Measurements from ENCODE around the gene CACNA1B.

The CACNA1B gene

GRCh38 chr9:137920753-137921152 is 43.2 kb downstream of the CACNA1B start:
- DNase-seq (ENCODE audit: low spot score), result no peak
- in situ Hi-C loops (cut with MboI; ENCODE audit: low sequenced_read_pairs, unreplicated experiment), result no loop called here
- TF ChIP-seq CTCF (IDR thresholded peaks at IDR 0.05; ENCODE audit: borderline replicate concordance, control extremely low read depth, extremely low read depth, insufficient read depth, missing control alignments), result no peak

- in situ Hi-C loops (cut with MboI; ENCODE audit: low sequenced_read_pairs, unreplicated experiment), result no loop called here
- TF ChIP-seq CTCF (IDR thresholded peaks at IDR 0.05; ENCODE audit: borderline replicate concordance, control extremely low read depth, extremely low read depth, insufficient read depth, missing control alignments), result no peak
- no peak for DNase-seq (ENCODE audit: low spot score)
Observed at GRCh38 chr9:137924169-137924568, 46.6 kb downstream of the CACNA1B start.

- in situ Hi-C loops (cut with MboI; ENCODE audit: low sequenced_read_pairs, unreplicated experiment), result no loop called here
- no peak for DNase-seq (ENCODE audit: low spot score)
- no peak for TF ChIP-seq CTCF (IDR thresholded peaks at IDR 0.05; ENCODE audit: borderline replicate concordance, control extremely low read depth, extremely low read depth, insufficient read depth, missing control alignments)
Observed at GRCh38 chr9:137924761-137925369, 47.3 kb downstream of the CACNA1B start.

- in situ Hi-C loops (cut with MboI; ENCODE audit: low sequenced_read_pairs, unreplicated experiment), result no loop called here
- DNase-seq (ENCODE audit: low spot score), result no peak
- no peak for TF ChIP-seq CTCF (IDR thresholded peaks at IDR 0.05; ENCODE audit: borderline replicate concordance, control extremely low read depth, extremely low read depth, insufficient read depth, missing control alignments)
Observed at GRCh38 chr9:137943655-137944054, 66.1 kb downstream of the CACNA1B start.

- TF ChIP-seq CTCF (IDR thresholded peaks at IDR 0.05; ENCODE audit: borderline replicate concordance, control extremely low read depth, extremely low read depth, insufficient read depth, missing control alignments), result no peak
- in situ Hi-C loops (cut with MboI; ENCODE audit: low sequenced_read_pairs, unreplicated experiment), result no loop called here
- no peak for DNase-seq (ENCODE audit: low spot score)
Observed at GRCh38 chr9:137945581-137945980, 68.0 kb downstream of the CACNA1B start.

GRCh38 chr9:137946993-137947392 is 69.4 kb downstream of the CACNA1B start:
- no peak for DNase-seq (ENCODE audit: low spot score)
- TF ChIP-seq CTCF (IDR thresholded peaks at IDR 0.05; ENCODE audit: borderline replicate concordance, control extremely low read depth, extremely low read depth, insufficient read depth, missing control alignments), result no peak
- in situ Hi-C loops (cut with MboI; ENCODE audit: low sequenced_read_pairs, unreplicated experiment), result no loop called here
